HG03469 (cell line): ENCODE measurements around the gene TAS2R40.
"Not testable (repeated sequence)": the region's sequence is repeated elsewhere in the genome, so short reads cannot be mapped to it uniquely, and the experiment has no call there.

ENCODE experiments used
- ATAC-seq: cut with Tn5 transposase; IDR thresholded peaks from one replicate; pipeline ENCODE4 v1.9.1; 2021; ENCODE audit warnings: mild to moderate bottlenecking, moderate library complexity, moderate number of reproducible peaks; ENCODE audit not compliant: unreplicated experiment

TAS2R40 gene

GRCh38 chr7:143221737-143222136 is at the start of gene TAS2R40:
TSS of gene TAS2R40 (plus strand) at chr7:143222037. CDS start at chr7:143222079, 42 bp downstream.
- no peak for ATAC-seq

GRCh38 chr7:143172354-143172753 is 49.5 kb upstream of the TAS2R40 start:
- ATAC-seq = no peak

GRCh38 chr7:143176128-143176527 is 45.7 kb upstream of the TAS2R40 start:
- no peak for ATAC-seq

- no peak for ATAC-seq
Measured at GRCh38 chr7:143177374-143178119, 44.3 kb upstream of the TAS2R40 start.

- ATAC-seq = not testable (repeated sequence)
Measured at GRCh38 chr7:143180771-143181170, 41.1 kb upstream of the TAS2R40 start.

- ATAC-seq = no peak
Measured at GRCh38 chr7:143181349-143181748, 40.5 kb upstream of the TAS2R40 start.

GRCh38 chr7:143183024-143183423 is 38.8 kb upstream of the TAS2R40 start, which contains the start of gene TAS2R39:
TSS of gene TAS2R39 (plus strand) at chr7:143183419. CDS start at chr7:143183419, 0 bp downstream.
- ATAC-seq = no peak

GRCh38 chr7:143185551-143185950 is 36.3 kb upstream of the TAS2R40 start:
- ATAC-seq = no peak

GRCh38 chr7:143188994-143189393 is 32.8 kb upstream of the TAS2R40 start:
- ATAC-seq = no peak

GRCh38 chr7:143193880-143194279 is 28.0 kb upstream of the TAS2R40 start:
- no peak for ATAC-seq

GRCh38 chr7:143199040-143199439 is 22.8 kb upstream of the TAS2R40 start:
- no peak for ATAC-seq

GRCh38 chr7:143202161-143202560 is 19.7 kb upstream of the TAS2R40 start:
- no peak for ATAC-seq

GRCh38 chr7:143203386-143203785 is 18.5 kb upstream of the TAS2R40 start:
- ATAC-seq = no peak

GRCh38 chr7:143205560-143206293 is 16.1 kb upstream of the TAS2R40 start:
- ATAC-seq = peak; percentile 87

- ATAC-seq = no peak
Measured at GRCh38 chr7:143210541-143210940, 11.3 kb upstream of the TAS2R40 start.

- not testable (repeated sequence) for ATAC-seq
Measured at GRCh38 chr7:143213478-143213877, 8.4 kb upstream of the TAS2R40 start.

GRCh38 chr7:143214789-143215679 is 6.8 kb upstream of the TAS2R40 start:
- ATAC-seq = peak; percentile 83

- no peak for ATAC-seq
Measured at GRCh38 chr7:143216151-143216550, 5.7 kb upstream of the TAS2R40 start.

- no peak for ATAC-seq
Measured at GRCh38 chr7:143216686-143217085, 5.2 kb upstream of the TAS2R40 start.

GRCh38 chr7:143217806-143218205 is 4.0 kb upstream of the TAS2R40 start:
- no peak for ATAC-seq

GRCh38 chr7:143221286-143221685 is 551 bp upstream of the TAS2R40 start:
- ATAC-seq = no peak
